Raji (cell line): ENCODE results near the gene SNED1.

Source experiments
- POLR2A ChIP-seq: IDR thresholded peaks from 2 replicates; pipeline ENCODE4 v1.6.1; 2011; ENCODE audit warnings: low read depth, low read length, control low read depth; ENCODE audit not compliant: insufficient read depth

The SNED1 gene

GRCh38 chr2:241014224-241014623 is 15.8 kb downstream of the SNED1 start:
- TF ChIP-seq POLR2A = no peak

- no peak for TF ChIP-seq POLR2A
Measured at GRCh38 chr2:241014764-241015163, 16.3 kb downstream of the SNED1 start.

DNA sequence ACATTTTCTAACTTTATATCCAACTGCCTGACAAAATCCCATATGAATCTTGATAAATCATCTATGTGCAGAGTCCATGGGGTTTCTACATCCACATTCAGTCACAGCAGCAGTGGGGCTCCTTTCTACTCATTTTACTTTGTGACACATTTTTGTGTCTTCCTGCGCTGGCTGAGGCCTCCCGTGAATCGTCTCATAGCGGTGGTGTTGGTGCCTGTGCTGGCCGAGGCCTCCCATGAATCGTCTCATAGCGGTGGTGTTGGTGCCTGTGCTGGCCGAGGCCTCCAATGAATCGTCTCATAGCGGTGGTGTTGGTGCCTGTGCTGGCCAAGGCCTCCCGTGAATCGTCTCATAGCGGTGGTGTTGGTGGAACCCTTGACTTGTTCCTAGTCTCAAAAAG is 17.0 kb downstream of the SNED1 start:
- TF ChIP-seq POLR2A = no peak

- no peak for TF ChIP-seq POLR2A
Measured at GRCh38 chr2:241017228-241017940, 19.0 kb downstream of the SNED1 start.

DNA sequence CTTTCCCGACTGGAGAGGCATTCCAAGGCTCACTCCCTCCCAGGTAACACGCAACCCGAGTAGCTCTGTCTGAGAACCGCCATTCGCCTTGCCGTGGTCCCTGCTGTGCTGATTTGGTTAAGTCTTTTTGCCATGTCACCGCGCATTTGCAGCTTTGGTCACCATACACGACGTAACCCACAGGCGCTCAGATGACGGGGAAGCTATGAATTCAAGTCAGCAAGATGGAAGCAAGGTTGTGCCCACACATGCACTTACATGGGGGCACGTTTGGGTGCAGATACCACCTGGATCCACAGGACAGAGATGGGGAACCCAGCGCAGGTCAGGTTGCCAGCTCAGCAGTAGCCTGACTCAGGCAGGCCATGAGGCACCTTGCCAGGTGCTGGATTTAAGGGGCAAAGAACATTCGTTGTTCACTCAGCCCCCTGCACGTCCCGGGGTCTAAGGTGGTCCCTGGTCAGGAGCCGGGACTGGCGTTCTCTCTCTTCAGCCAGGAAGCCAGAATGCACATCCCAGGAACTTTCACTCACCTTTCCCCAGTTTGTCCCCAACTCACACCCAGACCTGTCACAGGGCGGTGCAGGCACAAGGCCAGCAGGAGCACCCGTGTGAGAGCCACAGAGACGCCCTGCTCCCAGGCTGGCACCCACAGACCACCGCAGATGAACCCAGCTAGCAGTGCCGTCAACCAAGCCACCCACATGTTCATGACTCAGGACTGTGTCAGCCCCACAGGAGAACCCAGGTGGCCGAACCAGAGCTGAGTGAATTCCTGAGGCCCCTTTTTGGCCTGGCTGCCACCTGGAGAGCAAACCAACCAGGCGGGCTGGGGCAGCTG is 19.9 kb downstream of the SNED1 start:
- no peak for TF ChIP-seq POLR2A

DNA sequence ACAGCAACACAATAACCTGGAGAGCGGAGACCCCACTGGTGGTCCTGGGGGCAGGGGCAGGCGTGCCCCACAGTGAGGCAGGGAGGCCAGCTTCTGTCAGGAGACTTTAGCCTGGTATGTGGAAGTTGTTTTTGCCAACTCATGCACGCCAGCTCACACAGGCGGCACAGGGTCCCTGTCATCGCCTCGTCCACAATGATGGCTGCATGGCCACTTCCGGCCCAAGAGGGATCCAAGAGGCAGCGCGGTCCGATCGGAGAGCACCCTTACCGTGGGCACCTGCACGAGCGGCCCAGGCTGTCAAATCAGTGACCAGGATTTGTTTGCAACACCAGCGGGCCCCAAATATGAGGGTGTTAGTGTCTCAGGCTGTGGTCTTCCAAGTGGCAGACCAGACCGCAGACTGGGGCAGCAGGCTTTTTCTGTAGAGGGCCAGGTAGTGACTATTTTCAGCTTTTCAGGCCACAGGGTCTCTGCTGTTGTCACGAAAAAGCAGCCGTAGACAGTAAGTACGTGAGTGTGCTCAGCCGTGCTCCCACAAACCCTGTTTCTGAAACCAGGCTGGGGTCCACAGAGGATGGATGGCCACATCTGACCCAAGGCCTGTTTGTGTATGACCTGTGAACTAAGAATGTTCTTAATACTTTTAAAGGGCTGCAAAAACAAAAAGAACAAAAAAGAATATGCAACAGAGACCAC is 21.2 kb downstream of the SNED1 start:
- no peak for TF ChIP-seq POLR2A

DNA sequence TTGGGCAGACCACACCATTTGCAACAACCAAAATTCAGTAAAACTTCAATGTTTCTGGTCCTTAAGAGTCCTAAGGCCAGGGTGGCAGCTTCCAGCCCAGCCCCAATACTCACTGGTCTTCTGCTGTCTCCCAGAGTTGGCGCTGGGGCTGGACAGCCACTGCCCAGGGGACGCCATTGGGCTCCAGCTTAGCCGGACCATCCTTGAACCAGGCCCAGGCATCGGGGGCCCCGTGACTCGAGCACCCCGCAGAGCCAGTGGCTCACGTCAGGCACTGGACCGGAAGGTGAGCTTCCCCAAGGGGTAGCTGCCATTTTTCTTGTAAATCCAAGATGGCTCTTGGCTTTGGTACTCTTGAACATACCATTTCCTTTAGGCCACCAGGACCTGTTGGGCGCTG is 21.8 kb downstream of the SNED1 start:
- TF ChIP-seq POLR2A = no peak

GRCh38 chr2:241020629-241021190 is 22.3 kb downstream of the SNED1 start:
- no peak for TF ChIP-seq POLR2A

DNA sequence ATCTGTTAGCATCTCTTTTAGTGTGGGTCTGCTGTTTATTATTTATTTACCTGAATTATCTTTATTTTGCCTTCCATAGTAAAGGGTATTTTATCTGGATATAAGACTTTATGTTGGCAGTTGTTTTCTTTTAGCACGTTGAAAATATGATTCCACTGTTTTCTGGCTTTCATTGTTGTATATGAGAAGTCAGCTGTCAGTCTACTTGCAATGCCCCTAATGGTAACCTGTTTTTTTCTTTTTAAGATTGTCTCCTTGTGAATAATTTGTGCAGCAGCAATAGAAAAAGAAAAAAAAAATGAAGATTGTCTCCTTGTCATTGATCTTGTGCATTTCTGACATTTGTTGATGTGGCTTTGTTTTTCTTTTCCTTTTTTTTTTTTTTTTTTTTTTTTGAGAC is 27.2 kb downstream of the SNED1 start:
- TF ChIP-seq POLR2A = no peak

DNA sequence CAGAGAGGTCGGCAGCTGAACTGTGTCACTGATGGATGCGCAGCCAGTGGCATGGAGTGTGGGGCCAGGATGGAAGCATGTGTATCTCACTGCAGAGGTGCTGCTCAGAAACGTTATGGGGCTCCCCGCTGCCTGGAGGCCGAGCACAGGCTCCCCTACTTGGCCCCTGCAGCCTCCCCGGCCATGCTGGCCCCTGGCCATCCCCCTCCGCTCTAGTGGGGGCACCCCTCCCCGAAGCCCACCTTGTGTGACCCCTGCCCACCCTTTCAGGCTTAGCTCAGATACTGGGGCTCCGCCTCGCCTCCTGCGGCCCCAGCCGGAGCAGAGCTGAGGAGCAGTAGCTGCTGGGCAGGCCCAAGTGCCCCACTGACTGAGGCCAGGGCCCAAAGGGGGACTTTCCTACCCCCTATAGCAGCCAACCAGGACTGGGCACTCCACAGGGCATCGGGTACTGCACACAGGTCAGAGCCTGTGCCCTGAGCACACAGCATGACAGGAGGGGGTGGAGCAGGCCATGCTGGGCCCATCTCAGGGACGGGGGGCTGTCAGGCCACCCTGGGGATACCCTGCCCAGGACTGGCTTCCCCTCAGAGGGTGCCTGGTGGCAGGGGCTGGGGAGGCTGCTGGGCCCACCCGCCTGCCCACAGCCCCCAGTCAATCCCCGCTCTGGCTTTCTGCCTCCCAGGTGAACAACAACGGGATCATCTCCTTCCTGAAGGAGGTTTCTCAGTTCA is 31.3 kb downstream of the SNED1 start:
- TF ChIP-seq POLR2A = no peak

GRCh38 chr2:241030333-241030680 is 31.9 kb downstream of the SNED1 start:
- no peak for TF ChIP-seq POLR2A

GRCh38 chr2:241030883-241031282 is 32.5 kb downstream of the SNED1 start:
- no peak for TF ChIP-seq POLR2A

GRCh38 chr2:241031436-241032165 is 33.2 kb downstream of the SNED1 start:
- no peak for TF ChIP-seq POLR2A

DNA sequence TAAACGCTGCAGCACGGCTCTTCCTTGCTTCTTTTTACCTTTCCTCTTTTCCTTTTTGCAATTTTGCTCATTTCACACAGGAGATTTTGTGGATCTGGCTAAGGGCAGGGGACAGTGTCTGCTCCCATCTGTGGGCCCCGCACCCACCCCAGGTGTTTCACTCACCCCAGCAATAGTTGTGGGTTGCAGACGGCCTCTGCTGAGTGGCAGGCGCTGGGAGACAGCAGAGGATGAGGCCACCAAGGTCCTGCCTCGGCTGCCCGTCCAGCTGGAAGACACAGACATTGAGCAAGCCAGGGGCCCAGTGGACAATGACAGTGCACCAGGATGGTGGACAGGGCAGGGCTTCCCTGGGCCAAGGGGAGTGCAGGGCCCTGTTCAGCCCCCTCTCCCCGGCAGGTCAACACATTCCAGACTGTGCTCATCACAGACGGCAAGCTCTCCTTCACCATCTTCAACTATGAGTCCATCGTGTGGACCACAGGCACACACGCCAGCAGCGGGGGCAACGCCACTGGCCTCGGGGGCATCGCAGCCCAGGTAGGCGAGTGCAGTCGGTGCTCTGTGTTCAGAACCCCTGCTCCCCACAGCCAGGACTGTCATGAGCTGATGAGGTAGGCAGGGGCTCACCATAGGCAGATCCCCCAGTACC is 35.0 kb downstream of the SNED1 start:
- no peak for TF ChIP-seq POLR2A
